ENCODE data around the gene KIF12. TPM values are rescaled to one million over a fixed set of nuclear protein-coding genes. Genes with fewer than 3 reads are reported as not detected.

Gene KIF12
- polyA plus RNA-seq, 1 donor (not counting 4 experiments of a cell fraction or from before 2014, with no cell fraction given): 1.5 TPM

DNA sequence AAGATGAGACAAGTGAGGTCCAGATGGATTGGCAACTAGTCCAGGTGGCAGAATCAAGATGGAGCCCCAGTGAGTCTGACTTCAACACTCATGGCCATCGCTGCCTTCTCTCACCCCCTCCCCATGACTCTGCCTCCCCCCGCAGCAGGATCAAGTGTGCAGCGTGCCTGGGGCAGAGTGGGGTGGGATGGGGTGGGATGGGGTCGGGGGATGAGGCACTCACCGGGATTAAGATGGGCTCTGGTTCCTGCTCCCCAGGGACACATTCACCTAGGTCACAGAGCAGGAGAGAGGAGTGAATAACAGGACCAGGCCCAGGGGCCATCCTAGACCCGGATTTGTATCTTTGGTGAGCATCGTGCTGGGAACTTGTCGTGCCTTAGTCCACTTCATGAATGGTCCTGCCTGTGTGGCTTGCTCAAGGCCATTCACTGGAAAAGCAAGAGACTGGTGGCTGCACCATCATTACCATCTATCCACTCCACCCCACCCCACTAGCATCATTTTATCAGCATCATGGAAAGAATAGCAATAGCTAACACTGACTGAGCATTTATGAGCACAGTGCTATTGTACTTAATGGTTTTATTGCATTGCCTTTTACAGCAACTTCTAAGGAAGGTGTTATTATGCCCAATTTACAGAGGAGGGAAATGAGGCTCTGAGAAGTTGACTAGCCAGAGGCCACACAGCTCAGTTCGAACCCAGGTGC lies 29.5 kb downstream of the KIF12 start:
- Histone ChIP-seq H3K36me3 (ENCODE audit: control insufficient read depth in 2 of 2, extremely low read depth in 1 of 2, insufficient read depth in 2 of 2, low read length in 2 of 2) (no peaks in the 10 kb centered on the region), H4K20me1 (ENCODE audit: control insufficient read depth, extremely low read depth, insufficient read depth, low read length) (no peaks in the 10 kb centered on the region), H3K9me1 (ENCODE audit: control insufficient read depth, extremely low read depth, insufficient read depth, low read length) (no peaks in the 10 kb centered on the region), H3K4me2 (ENCODE audit: control insufficient read depth, extremely low read depth, insufficient read depth, low read depth, low read length) (no peak overlapping the region), H3K4me3 (ENCODE audit: control insufficient read depth in 2 of 3, extremely low read depth in 1 of 3, insufficient read depth in 2 of 3, low read depth in 1 of 3, low read length in 3 of 3) (no peak overlapping the region), H3K4me1 (ENCODE audit: control insufficient read depth, extremely low read depth, insufficient read depth, low read length) (peaks cover 4% of the 10 kb centered on the region), H3K27me3 (ENCODE audit: control insufficient read depth, extremely low read depth, insufficient read depth, low read length) (peaks cover 6% of the 10 kb centered on the region), H3K9me3 (ENCODE audit: control insufficient read depth, low read depth, low read length) (no peaks in the 10 kb centered on the region), H3K9ac (ENCODE audit: control insufficient read depth, extremely low read depth, insufficient read depth, low read length) (no peak overlapping the region), H3K79me2 (ENCODE audit: control insufficient read depth, insufficient read depth, low read length) (no peaks in the 10 kb centered on the region), H2AFZ (ENCODE audit: control insufficient read depth, low read length) (no peak overlapping the region), H3K27ac (ENCODE audit: control insufficient read depth, insufficient read depth, low read length) (no peak overlapping the region)
- no peak for FAIRE-seq
- dilution Hi-C loops (cut with MboI; ENCODE audit: extremely low pct_ligation_motif_present, low sequenced_read_pairs): no loop called here
- TF ChIP-seq EZH2 (IDR thresholded peaks at IDR 0.05; ENCODE audit: low read length): no peak
- TF ChIP-seq, protein P1, sequence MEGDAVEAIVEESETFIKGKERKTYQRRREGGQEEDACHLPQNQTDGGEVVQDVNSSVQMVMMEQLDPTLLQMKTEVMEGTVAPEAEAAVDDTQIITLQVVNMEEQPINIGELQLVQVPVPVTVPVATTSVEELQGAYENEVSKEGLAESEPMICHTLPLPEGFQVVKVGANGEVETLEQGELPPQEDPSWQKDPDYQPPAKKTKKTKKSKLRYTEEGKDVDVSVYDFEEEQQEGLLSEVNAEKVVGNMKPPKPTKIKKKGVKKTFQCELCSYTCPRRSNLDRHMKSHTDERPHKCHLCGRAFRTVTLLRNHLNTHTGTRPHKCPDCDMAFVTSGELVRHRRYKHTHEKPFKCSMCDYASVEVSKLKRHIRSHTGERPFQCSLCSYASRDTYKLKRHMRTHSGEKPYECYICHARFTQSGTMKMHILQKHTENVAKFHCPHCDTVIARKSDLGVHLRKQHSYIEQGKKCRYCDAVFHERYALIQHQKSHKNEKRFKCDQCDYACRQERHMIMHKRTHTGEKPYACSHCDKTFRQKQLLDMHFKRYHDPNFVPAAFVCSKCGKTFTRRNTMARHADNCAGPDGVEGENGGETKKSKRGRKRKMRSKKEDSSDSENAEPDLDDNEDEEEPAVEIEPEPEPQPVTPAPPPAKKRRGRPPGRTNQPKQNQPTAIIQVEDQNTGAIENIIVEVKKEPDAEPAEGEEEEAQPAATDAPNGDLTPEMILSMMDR (optimal IDR thresholded peaks at IDR 0.05 in 1 of 3, IDR thresholded peaks at IDR 0.05 in 1 of 3, conservative IDR thresholded peaks at IDR 0.05 in 1 of 3; ENCODE audit: extremely low read depth in 1 of 3, insufficient read depth in 2 of 3, low read length in 3 of 3): no peak
- DNase-seq (ENCODE audit: low read depth, low spot score): no peak

- no peaks in the 10 kb centered on the region for H4K20me1 ChIP-seq (ENCODE audit: control insufficient read depth, extremely low read depth, insufficient read depth, low read length)
- no peak overlapping the region for H3K4me2 ChIP-seq (ENCODE audit: control insufficient read depth, extremely low read depth, insufficient read depth, low read depth, low read length)
- dilution Hi-C loops (cut with MboI; ENCODE audit: extremely low pct_ligation_motif_present, low sequenced_read_pairs): no loop called here
- no peak overlapping the region for H3K9ac ChIP-seq (ENCODE audit: control insufficient read depth, extremely low read depth, insufficient read depth, low read length)
- H3K9me3 ChIP-seq (ENCODE audit: control insufficient read depth, low read depth, low read length): no peaks in the 10 kb centered on the region
- no peak for DNase-seq (ENCODE audit: low read depth, low spot score)
- FAIRE-seq: no peak
- no peaks in the 10 kb centered on the region for H3K79me2 ChIP-seq (ENCODE audit: control insufficient read depth, insufficient read depth, low read length)
- H3K36me3 ChIP-seq (ENCODE audit: control insufficient read depth in 2 of 2, extremely low read depth in 1 of 2, insufficient read depth in 2 of 2, low read length in 2 of 2): no peaks in the 10 kb centered on the region
- H3K27me3 ChIP-seq (ENCODE audit: control insufficient read depth, extremely low read depth, insufficient read depth, low read length): no peaks in the 10 kb centered on the region
- H3K4me1 ChIP-seq (ENCODE audit: control insufficient read depth, extremely low read depth, insufficient read depth, low read length): no peaks in the 10 kb centered on the region
- no peaks in the 10 kb centered on the region for H3K9me1 ChIP-seq (ENCODE audit: control insufficient read depth, extremely low read depth, insufficient read depth, low read length)
- H3K27ac ChIP-seq (ENCODE audit: control insufficient read depth, insufficient read depth, low read length): no peak overlapping the region
- no peak for TF ChIP-seq EZH2 (IDR thresholded peaks at IDR 0.05; ENCODE audit: low read length)
- TF ChIP-seq, protein P1 (optimal IDR thresholded peaks at IDR 0.05 in 1 of 3, IDR thresholded peaks at IDR 0.05 in 1 of 3, conservative IDR thresholded peaks at IDR 0.05 in 1 of 3; ENCODE audit: extremely low read depth in 1 of 3, insufficient read depth in 2 of 3, low read length in 3 of 3): no peak
- no peak overlapping the region for H2AFZ ChIP-seq (ENCODE audit: control insufficient read depth, low read length)
- no peak overlapping the region for H3K4me3 ChIP-seq (ENCODE audit: control insufficient read depth in 2 of 3, extremely low read depth in 1 of 3, insufficient read depth in 2 of 3, low read depth in 1 of 3, low read length in 3 of 3)
Measured at GRCh38 chr9:114065304-114065703, 33.8 kb downstream of the KIF12 start.

Data from keratinocyte (primary cell).